ENCODE measurements around the gene TCF12. TPM values are rescaled to one million over a fixed set of nuclear protein-coding genes. Genes with fewer than 3 reads are reported as not detected.

The TCF12 gene
- polyA plus RNA-seq, 1 donor (not counting 4 experiments of a cell fraction or from before 2014, with no cell fraction given) = 48.3 TPM

DNA sequence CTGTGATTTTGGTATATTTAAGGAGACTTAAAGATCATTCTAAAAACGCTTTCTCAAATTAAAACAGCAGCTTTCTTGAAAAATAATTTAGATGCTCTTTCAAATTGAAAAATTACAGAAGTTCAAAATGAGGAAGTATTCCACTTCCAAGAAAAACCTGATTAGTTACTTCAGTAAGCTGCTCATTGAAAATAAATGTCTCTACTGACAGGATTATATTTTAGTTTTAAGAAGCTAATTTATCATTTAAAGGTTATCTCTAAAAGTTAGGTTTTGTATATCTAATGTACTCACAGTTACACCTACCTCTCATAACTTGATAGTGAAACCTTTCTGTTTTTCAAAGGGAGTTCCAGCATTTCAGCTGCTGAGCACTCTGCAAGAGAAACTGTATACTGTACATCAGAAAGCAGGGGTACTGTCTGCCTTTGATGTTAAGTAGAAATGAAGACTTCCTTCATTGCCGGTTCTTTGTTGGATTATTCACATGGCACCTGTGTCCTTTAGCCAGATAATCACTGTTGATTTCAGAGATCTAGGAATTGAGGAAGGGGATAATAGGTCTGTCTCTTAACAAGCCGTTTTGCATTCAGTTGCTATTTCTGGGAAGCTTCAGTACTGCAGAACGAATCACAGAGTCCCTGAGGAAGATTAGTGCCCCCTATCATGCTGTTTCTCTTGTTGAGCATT is 161.6 kb downstream of the TCF12 start:
- DNase-seq (ENCODE audit: low read depth, low spot score) (no peak), FAIRE-seq (no peak)
- Histone ChIP-seq H3K79me2 (ENCODE audit: control insufficient read depth, insufficient read depth, low read length) (peaks cover 35% of the 10 kb centered on the region), H3K36me3 (ENCODE audit: control insufficient read depth in 2 of 2, extremely low read depth in 1 of 2, insufficient read depth in 2 of 2, low read length in 2 of 2) (no peaks in the 10 kb centered on the region), H3K4me1 (ENCODE audit: control insufficient read depth, extremely low read depth, insufficient read depth, low read length) (no peaks in the 10 kb centered on the region), H3K27me3 (ENCODE audit: control insufficient read depth, extremely low read depth, insufficient read depth, low read length) (no peaks in the 10 kb centered on the region), H3K27ac (ENCODE audit: control insufficient read depth, insufficient read depth, low read length) (no peak overlapping the region), H2AFZ (ENCODE audit: control insufficient read depth, low read length) (no peak overlapping the region), H3K4me3 (ENCODE audit: control insufficient read depth in 2 of 3, extremely low read depth in 1 of 3, insufficient read depth in 2 of 3, low read depth in 1 of 3, low read length in 3 of 3) (no peak overlapping the region), H4K20me1 (ENCODE audit: control insufficient read depth, extremely low read depth, insufficient read depth, low read length) (no peaks in the 10 kb centered on the region), H3K9me3 (ENCODE audit: control insufficient read depth, low read depth, low read length) (no peaks in the 10 kb centered on the region), H3K4me2 (ENCODE audit: control insufficient read depth, extremely low read depth, insufficient read depth, low read depth, low read length) (no peak overlapping the region), H3K9ac (ENCODE audit: control insufficient read depth, extremely low read depth, insufficient read depth, low read length) (no peak overlapping the region), H3K9me1 (ENCODE audit: control insufficient read depth, extremely low read depth, insufficient read depth, low read length) (no peaks in the 10 kb centered on the region)
- dilution Hi-C loops (cut with MboI; ENCODE audit: extremely low pct_ligation_motif_present, low sequenced_read_pairs) = no loop called here
- TF ChIP-seq, protein P1, sequence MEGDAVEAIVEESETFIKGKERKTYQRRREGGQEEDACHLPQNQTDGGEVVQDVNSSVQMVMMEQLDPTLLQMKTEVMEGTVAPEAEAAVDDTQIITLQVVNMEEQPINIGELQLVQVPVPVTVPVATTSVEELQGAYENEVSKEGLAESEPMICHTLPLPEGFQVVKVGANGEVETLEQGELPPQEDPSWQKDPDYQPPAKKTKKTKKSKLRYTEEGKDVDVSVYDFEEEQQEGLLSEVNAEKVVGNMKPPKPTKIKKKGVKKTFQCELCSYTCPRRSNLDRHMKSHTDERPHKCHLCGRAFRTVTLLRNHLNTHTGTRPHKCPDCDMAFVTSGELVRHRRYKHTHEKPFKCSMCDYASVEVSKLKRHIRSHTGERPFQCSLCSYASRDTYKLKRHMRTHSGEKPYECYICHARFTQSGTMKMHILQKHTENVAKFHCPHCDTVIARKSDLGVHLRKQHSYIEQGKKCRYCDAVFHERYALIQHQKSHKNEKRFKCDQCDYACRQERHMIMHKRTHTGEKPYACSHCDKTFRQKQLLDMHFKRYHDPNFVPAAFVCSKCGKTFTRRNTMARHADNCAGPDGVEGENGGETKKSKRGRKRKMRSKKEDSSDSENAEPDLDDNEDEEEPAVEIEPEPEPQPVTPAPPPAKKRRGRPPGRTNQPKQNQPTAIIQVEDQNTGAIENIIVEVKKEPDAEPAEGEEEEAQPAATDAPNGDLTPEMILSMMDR (optimal IDR thresholded peaks at IDR 0.05 in 1 of 3, IDR thresholded peaks at IDR 0.05 in 1 of 3, conservative IDR thresholded peaks at IDR 0.05 in 1 of 3; ENCODE audit: extremely low read depth in 1 of 3, insufficient read depth in 2 of 3, low read length in 3 of 3) = no peak
- no peak for TF ChIP-seq EZH2 (IDR thresholded peaks at IDR 0.05; ENCODE audit: low read length)

DNA sequence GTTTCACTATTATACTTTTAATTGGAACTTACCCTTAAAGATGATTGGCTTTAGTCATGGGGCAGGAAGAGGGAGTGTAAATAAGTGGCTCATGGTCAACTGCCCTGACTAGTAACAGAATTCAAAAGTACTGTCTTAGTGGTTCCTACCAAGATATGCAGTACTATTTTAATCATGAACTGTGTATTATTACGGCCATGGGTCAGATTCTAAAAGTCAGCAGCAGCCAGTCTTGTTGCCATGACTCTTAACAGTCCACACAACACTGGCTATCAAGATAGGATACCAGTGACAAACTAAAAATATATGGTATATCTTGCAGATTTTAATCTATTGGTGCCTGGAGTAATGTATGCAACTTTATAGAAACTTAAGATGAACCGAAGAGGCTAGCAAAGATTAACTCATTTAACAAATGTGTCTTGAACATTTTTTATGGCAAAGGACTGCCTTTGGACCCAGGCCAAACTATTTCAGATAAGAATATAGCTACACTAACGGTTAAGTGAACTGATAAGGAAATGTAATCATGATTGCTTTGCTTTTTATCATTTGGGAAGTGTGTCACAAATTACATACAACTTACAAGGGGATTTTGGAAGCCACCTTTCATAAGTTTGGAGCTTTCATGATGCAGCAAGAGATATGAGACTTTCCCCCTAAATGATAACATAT is 163.7 kb downstream of the TCF12 start:
- H3K9me1 ChIP-seq (ENCODE audit: control insufficient read depth, extremely low read depth, insufficient read depth, low read length) = no peaks in the 10 kb centered on the region
- dilution Hi-C loops (cut with MboI; ENCODE audit: extremely low pct_ligation_motif_present, low sequenced_read_pairs) = no loop called here
- H2AFZ ChIP-seq (ENCODE audit: control insufficient read depth, low read length) = no peak overlapping the region
- H3K36me3 ChIP-seq (ENCODE audit: control insufficient read depth in 2 of 2, extremely low read depth in 1 of 2, insufficient read depth in 2 of 2, low read length in 2 of 2) = no peaks in the 10 kb centered on the region
- peaks cover 32% of the 10 kb centered on the region for H3K79me2 ChIP-seq (ENCODE audit: control insufficient read depth, insufficient read depth, low read length)
- H3K4me3 ChIP-seq (ENCODE audit: control insufficient read depth in 2 of 3, extremely low read depth in 1 of 3, insufficient read depth in 2 of 3, low read depth in 1 of 3, low read length in 3 of 3) = no peak overlapping the region
- no peaks in the 10 kb centered on the region for H3K27me3 ChIP-seq (ENCODE audit: control insufficient read depth, extremely low read depth, insufficient read depth, low read length)
- no peak overlapping the region for H3K9ac ChIP-seq (ENCODE audit: control insufficient read depth, extremely low read depth, insufficient read depth, low read length)
- no peaks in the 10 kb centered on the region for H3K4me1 ChIP-seq (ENCODE audit: control insufficient read depth, extremely low read depth, insufficient read depth, low read length)
- TF ChIP-seq EZH2 (IDR thresholded peaks at IDR 0.05; ENCODE audit: low read length) = no peak
- TF ChIP-seq, protein P1 (optimal IDR thresholded peaks at IDR 0.05 in 1 of 3, IDR thresholded peaks at IDR 0.05 in 1 of 3, conservative IDR thresholded peaks at IDR 0.05 in 1 of 3; ENCODE audit: extremely low read depth in 1 of 3, insufficient read depth in 2 of 3, low read length in 3 of 3) = no peak
- FAIRE-seq = no peak
- no peak overlapping the region for H3K27ac ChIP-seq (ENCODE audit: control insufficient read depth, insufficient read depth, low read length)
- no peak overlapping the region for H3K4me2 ChIP-seq (ENCODE audit: control insufficient read depth, extremely low read depth, insufficient read depth, low read depth, low read length)
- no peaks in the 10 kb centered on the region for H3K9me3 ChIP-seq (ENCODE audit: control insufficient read depth, low read depth, low read length)
- no peaks in the 10 kb centered on the region for H4K20me1 ChIP-seq (ENCODE audit: control insufficient read depth, extremely low read depth, insufficient read depth, low read length)
- no peak for DNase-seq (ENCODE audit: low read depth, low spot score)

All from keratinocyte (primary cell).